Adrenal gland (tissue), 5 donors: Measurements from ENCODE around the gene IYD.

Experiments used
- CTCF ChIP-seq, 6 experiments: fragments of 450-650 bp in 4 of 6; fragments of 200-600 bp in 2 of 6; sonication (generic) in 1 of 6; IDR thresholded peaks; 1 replicate in 5 of 6; 2 replicates in 1 of 6; pipeline versions ENCODE4 v1.5.1 to v1.8.0; 2016 to 2021; ENCODE audit warnings: antibody characterized with exemption in 6 of 6, mild to moderate bottlenecking in 2 of 6, moderate library complexity in 1 of 6
- POLR2A ChIP-seq, 2 donors: fragments of 450-650 bp; IDR thresholded peaks; one replicate each; pipeline ENCODE4 v1.6.1; 2017; ENCODE audit warnings: antibody characterized with exemption in 2 of 2, mild to moderate bottlenecking in 2 of 2, moderate library complexity in 1 of 2
- donor health status: DM: no; HTN: no; CAD: no.

GRCh38 chr6:150354754-150355571 is 13.8 kb upstream of the IYD start:
- TF ChIP-seq CTCF (IDR thresholded peaks at IDR 0.05) (no peak), POLR2A (IDR thresholded peaks at IDR 0.05) (no peak)
